ENCODE results near the gene PRKAR1B. TPM values are rescaled to one million over a fixed set of nuclear protein-coding genes. Genes with fewer than 3 reads are reported as not detected.

The PRKAR1B gene
- total and polyA plus RNA-seq, 10 of the 15 experiments (the other 5 are each of a cell fraction or from before 2014, with no cell fraction given), result 1.4 to 45.6 (median 19.3) TPM

DNA sequence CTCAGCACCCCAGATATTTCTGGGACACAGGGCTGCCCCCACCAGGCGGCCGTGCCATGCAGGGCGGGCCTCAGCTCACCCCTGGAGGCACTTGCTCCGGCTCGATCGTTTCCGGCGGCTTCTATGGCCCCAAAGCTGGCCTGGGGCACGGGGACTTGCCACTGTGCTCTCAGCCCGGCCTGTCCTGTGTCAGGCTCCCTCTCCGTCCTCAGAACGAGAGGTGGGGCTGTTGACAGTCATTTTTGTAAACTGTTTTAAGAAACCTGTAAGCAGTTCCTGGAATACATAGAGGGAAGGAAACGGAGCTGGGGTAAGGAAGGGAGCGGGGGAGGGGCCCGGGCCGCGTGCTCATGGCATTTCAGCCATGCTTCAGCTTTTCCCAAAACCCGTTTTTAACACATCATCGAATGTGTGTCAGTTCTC is 30.7 kb upstream of the PRKAR1B start:
- ChIA-PET CTCF (no interaction called here), SMC1A (ENCODE audit: uncharacterized antibody, unreplicated experiment) (no interaction called here)

More for the DNA sequence above, 30.7 kb upstream of the PRKAR1B start:
- no peak overlapping the region for H3K4me3 ChIP-seq
- ATAC-seq (no peak), DNase-seq (ENCODE audit: low read depth, low spot score) (no peak), FAIRE-seq (no peak)
- H3K27ac ChIP-seq (ENCODE audit: control insufficient read depth, insufficient read depth), result no peak overlapping the region
- POLR2A ChIA-PET, result no interaction called here
- no peaks in the 10 kb centered on the region for H3K9me3 ChIP-seq (replicated peaks; ENCODE audit: control insufficient read depth, insufficient read depth, low read length)
- H3K27me3 ChIP-seq (replicated peaks in 1 of 2; ENCODE audit: control insufficient read depth in 2 of 2, insufficient read depth in 2 of 2, low read length in 1 of 2), result no peaks in the 10 kb centered on the region
- H3K4me2 ChIP-seq (ENCODE audit: control insufficient read depth, insufficient read depth), result no peak overlapping the region
- 94% methylated on average over 19 of the region's 19 CpGs for WGBS (ENCODE audit: insufficient coverage, insufficient replicate concordance, low lambda C conversion rate, missing lambda C conversion rate)
- H3K79me2 ChIP-seq (ENCODE audit: control insufficient read depth, insufficient read depth, low read length), result no peaks in the 10 kb centered on the region
- peaks cover 5 to 22% of the 10 kb centered on the region in 2 experiments; a peak in 3 of 4 replicates for H3K36me3 ChIP-seq (ENCODE audit: control insufficient read depth in 2 of 2, insufficient read depth in 2 of 2, low read length in 1 of 2)
- H4K20me1 ChIP-seq (ENCODE audit: control insufficient read depth, insufficient read depth), result no peaks in the 10 kb centered on the region
- intact Hi-C loops (cut with micrococcal nuclease; ENCODE audit: unreplicated experiment), result no loop called here
- H3K9ac ChIP-seq (ENCODE audit: control insufficient read depth, insufficient read depth, low read length), result no peak overlapping the region
- H3K4me1 ChIP-seq (ENCODE audit: control insufficient read depth, insufficient read depth, low read length), result no peaks in the 10 kb centered on the region
- no peak overlapping the region for H2AFZ ChIP-seq (ENCODE audit: control insufficient read depth, low read depth, low read length)
- no peak for TF ChIP-seq CBX3 (IDR thresholded peaks at IDR 0.05; ENCODE audit: borderline replicate concordance, low read depth)
- no peak for TF ChIP-seq ATF2 (IDR thresholded peaks at IDR 0.05; ENCODE audit: low read length)
- TF ChIP-seq PBX3 (IDR thresholded peaks at IDR 0.05; ENCODE audit: insufficient replicate concordance, low read depth, low read length), result no peak
- no peak for TF ChIP-seq YBX1 (IDR thresholded peaks at IDR 0.05)
- no peak for TF ChIP-seq CHD2 (IDR thresholded peaks at IDR 0.05; ENCODE audit: borderline replicate concordance, low read depth, low read length)
- TF ChIP-seq CREM (IDR thresholded peaks at IDR 0.05; ENCODE audit: low read depth), result no peak
- no peak for TF ChIP-seq KAT2A (conservative IDR thresholded peaks at IDR 0.05; ENCODE audit: control insufficient read depth, low read depth, low read length)
- TF ChIP-seq TARDBP (IDR thresholded peaks at IDR 0.05; ENCODE audit: borderline replicate concordance), result no peak
- no peak for TF ChIP-seq CREB1 (IDR thresholded peaks at IDR 0.05; ENCODE audit: low read depth)
- TF ChIP-seq, protein P1, sequence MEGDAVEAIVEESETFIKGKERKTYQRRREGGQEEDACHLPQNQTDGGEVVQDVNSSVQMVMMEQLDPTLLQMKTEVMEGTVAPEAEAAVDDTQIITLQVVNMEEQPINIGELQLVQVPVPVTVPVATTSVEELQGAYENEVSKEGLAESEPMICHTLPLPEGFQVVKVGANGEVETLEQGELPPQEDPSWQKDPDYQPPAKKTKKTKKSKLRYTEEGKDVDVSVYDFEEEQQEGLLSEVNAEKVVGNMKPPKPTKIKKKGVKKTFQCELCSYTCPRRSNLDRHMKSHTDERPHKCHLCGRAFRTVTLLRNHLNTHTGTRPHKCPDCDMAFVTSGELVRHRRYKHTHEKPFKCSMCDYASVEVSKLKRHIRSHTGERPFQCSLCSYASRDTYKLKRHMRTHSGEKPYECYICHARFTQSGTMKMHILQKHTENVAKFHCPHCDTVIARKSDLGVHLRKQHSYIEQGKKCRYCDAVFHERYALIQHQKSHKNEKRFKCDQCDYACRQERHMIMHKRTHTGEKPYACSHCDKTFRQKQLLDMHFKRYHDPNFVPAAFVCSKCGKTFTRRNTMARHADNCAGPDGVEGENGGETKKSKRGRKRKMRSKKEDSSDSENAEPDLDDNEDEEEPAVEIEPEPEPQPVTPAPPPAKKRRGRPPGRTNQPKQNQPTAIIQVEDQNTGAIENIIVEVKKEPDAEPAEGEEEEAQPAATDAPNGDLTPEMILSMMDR (IDR thresholded peaks at IDR 0.05 in 2 of 3, conservative IDR thresholded peaks at IDR 0.05 in 1 of 3; ENCODE audit: control insufficient read depth in 2 of 3, extremely low read depth in 1 of 3, insufficient read depth in 1 of 3, low read depth in 3 of 3, low read length in 3 of 3), result no peak
- TF ChIP-seq YY1 (IDR thresholded peaks at IDR 0.05; ENCODE audit: low read depth, low read length), result no peak
- TF ChIP-seq RBBP5 (conservative IDR thresholded peaks at IDR 0.05), result no peak
- TF ChIP-seq BCL3 (IDR thresholded peaks at IDR 0.05; ENCODE audit: borderline replicate concordance, insufficient read depth, low read depth, low read length, poor library complexity, severe bottlenecking), result no peak
- TF ChIP-seq SUPT20H (IDR thresholded peaks at IDR 0.05; ENCODE audit: borderline replicate concordance, control insufficient read depth, low read depth, low read length), result no peak
- no peak for TF ChIP-seq HCFC1 (IDR thresholded peaks at IDR 0.05; ENCODE audit: low read length)
- TF ChIP-seq MTA2 (IDR thresholded peaks at IDR 0.05; ENCODE audit: low read depth), result no peak
- TF ChIP-seq NKRF (conservative IDR thresholded peaks at IDR 0.05), result no peak
- in situ Hi-C loops (cut with MboI), result no loop called here
- RAD21 ChIA-PET (ENCODE audit: unreplicated experiment), result no interaction called here
- BruUV-seq (replicated peaks), result no TSS peak

Data from GM12878 (cell line).